Gastrocnemius medialis (tissue), 4 donors: ENCODE measurements around the gene CELSR1.

ENCODE experiments used
- CTCF ChIP-seq, 5 experiments: fragments of 450-650 bp in 3 of 5; fragments of 200-600 bp in 2 of 5; sonication (generic) in 2 of 5; IDR thresholded peaks in 4 of 5; conservative IDR thresholded peaks in 1 of 5; 1 replicate in 4 of 5; 2 replicates in 1 of 5; pipeline ENCODE4 v1.5.1; 2016 to 2019; ENCODE audit warnings: antibody characterized with exemption in 5 of 5, mild to moderate bottlenecking in 3 of 5, moderate library complexity in 3 of 5
- POLR2A ChIP-seq, 2 donors: fragments of 450-650 bp; IDR thresholded peaks; one replicate each; pipeline ENCODE4 v1.6.1; 2017; ENCODE audit warnings: antibody characterized with exemption in 2 of 2, mild to moderate bottlenecking in 2 of 2, moderate library complexity in 2 of 2

GRCh38 chr22:46364341-46365165 is 172.9 kb downstream of the CELSR1 start:
- TF ChIP-seq CTCF (IDR thresholded peaks at IDR 0.05 in 4 of 5, conservative IDR thresholded peaks at IDR 0.05 in 1 of 5) = no peak
- no peak for TF ChIP-seq POLR2A (IDR thresholded peaks at IDR 0.05)
